SH-SY5Y (cell line): ENCODE measurements around the gene TUSC2.

ENCODE experiments used
- GATA2 ChIP-seq: IDR thresholded peaks from 2 replicates; pipeline ENCODE4 v1.6.1; 2011; ENCODE audit warnings: mild to moderate bottlenecking, low read depth, low read length
- GATA3 ChIP-seq: IDR thresholded peaks from 2 replicates; pipeline ENCODE4 v1.6.1; 2011; ENCODE audit warnings: low read depth, mild to moderate bottlenecking, low read length, moderate library complexity

TUSC2 gene

DNA sequence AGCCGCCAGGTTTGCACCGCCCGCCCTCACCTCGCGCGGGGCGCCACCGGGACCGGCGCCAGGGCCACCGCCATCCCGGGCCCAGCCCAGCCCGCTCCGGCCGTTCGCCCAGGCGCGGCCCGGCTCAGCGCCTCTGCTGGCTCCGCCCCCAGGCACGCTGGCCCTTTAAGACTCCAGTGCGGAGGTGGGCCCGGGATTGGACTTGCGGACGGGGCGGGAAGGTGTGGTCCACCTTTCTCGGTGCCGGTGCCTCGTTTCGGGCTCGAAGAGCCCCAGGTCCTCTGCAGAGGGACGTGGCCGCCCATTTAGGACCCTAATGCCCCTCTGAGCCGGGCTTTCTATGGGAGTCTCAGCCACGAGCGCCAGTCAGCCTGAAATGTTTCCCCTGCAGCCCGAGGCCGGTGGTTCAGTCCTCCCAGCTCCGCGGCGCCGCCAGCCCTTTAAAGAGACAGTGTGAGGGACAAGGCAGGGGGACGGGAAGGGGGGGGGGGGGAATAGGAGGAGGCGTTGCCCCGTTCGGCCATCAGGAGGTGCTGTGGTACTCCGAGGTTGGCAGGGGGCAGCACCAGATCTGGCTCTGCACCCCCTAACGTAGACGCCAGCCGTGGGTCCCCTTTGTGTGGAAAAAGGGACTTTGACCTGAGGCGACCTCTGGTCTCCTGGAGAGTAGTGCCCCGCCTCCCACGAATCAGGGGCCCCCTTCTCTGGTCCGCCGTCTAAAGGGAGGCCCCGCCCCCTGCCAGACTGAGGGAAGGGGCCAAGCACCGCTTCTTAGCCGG lies 6.5 kb downstream of the TUSC2 start:
- no peak for TF ChIP-seq GATA3
- peak; percentile 18; the same call in 1 of the 2 replicates for TF ChIP-seq GATA2

GRCh38 chr3:50320853-50321335 lies 7.1 kb downstream of the TUSC2 start:
- TF ChIP-seq GATA2 (no peak), GATA3 (no peak)

GRCh38 chr3:50319894-50320625 lies 8.0 kb downstream of the TUSC2 start:
- TF ChIP-seq GATA2: no peak
- TF ChIP-seq GATA3: no peak

DNA sequence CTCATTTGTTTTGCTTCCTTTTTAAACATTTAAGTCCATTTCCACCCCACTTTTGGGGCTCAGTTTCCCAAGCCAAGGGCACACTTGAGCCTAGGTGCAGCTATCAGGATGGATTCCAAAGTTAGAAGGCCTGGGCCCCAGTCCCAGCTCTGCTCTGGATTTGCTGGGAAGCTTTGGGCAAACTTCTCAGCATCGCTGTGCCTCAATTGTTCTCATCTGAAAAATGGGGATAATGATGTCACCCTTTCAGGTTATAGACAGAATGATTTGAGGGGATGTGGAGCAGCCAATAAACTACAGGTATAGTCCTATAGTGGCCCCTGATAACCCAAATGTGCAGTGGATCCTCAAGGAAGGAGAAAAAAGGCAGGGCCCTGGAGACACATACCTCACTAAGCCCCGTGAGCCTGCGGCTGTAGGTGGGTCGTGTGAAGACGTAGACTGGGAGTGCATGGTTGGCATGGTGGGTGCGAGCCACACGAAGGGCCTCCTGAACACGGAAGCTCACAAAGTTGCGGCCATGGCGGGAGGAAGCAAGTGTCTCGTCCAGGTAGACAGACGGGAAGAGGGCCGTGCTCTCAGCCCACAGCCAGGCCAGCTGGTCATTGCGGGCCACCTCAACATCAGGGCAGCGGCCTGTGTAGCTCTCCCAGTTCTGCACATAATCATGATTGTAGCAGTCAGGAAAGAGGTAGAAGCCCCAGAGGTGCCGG lies 8.7 kb downstream of the TUSC2 start:
- no peak for TF ChIP-seq GATA3
- no peak for TF ChIP-seq GATA2

DNA sequence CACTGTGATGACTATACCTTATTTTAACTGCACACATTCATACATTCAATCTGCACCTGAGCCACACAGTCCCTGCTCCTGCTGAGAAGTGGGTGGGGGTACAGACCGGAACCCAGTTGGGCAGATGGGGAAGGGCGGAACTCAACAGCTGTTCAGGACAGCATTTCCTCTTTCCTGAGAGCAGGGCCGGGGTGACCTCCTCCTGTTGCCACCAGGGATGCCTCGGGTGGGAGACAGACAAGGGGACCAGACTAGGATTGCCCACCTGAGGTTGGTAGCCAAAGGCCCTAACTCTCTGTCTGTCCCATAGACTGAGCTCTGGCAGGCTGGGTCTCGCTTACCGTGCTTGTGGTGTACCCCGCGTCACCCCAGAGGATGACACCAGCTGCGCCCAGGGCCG lies 9.4 kb downstream of the TUSC2 start:
- TF ChIP-seq GATA3 (no peak), GATA2 (no peak)

DNA sequence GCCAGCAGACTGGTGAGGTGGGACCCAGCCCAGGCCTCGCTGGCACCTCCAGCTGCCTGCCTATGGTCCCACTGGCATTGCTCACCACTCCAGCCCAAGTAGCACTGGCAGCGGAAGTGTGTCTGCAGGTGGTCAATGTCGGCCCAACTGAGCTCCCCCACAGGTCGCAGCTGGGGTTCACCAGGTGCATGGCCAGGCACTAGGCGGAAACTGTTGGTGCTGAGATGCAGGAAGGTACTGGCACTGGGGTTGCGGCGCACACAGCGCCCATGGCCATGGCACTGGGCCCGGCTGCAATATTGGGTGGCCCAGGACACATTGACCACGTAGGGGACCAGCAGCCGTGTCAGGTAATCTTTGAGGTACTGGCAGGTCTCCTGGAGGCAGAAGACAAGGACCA lies 9.9 kb downstream of the TUSC2 start:
- TF ChIP-seq GATA3: no peak
- no peak for TF ChIP-seq GATA2

- no peak for TF ChIP-seq GATA3
- TF ChIP-seq GATA2: no peak
Measured at GRCh38 chr3:50317300-50317699, 10.7 kb downstream of the TUSC2 start.

GRCh38 chr3:50316657-50317242 lies 11.3 kb downstream of the TUSC2 start:
- no peak for TF ChIP-seq GATA3
- TF ChIP-seq GATA2: no peak

DNA sequence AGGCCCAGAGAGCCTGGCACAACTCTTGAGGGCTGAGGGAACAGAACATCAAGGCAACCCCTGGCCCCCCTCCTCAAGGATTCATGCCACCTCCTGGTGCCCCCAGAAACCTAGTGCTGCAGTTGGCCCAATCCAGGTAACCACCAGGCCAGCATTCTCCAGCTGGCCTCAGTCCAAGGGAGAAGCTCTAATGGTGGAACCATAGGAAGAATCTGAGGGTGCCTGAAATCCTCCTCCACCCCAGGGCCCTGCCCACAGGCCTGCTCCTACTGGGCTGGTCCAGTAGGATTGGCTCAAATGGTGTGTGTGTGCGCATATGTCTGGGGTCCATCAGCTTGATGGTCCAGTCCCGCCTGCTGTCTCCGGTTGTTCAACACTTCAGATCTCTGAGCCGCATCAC lies 13.2 kb downstream of the TUSC2 start:
- TF ChIP-seq GATA2: no peak
- no peak for TF ChIP-seq GATA3

DNA sequence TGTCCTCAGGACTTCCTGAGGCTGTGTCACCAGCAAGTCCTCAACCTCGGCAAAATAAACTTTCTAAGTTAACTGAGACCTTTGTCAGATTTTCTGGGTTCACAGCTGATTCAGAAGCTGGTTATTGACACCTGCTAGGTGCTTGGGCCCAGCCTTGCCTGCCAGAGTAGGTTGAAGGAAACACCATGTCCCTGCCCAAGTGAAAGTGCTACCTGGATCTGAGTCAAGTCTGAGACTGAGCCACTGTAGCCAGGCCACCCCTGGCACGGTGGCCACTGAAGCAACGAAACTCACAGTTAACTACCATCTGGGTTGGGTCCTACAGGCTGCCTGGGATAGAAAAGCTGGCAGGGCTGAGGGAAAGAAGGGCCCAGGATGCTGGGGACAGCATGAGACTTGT lies 13.7 kb downstream of the TUSC2 start:
- TF ChIP-seq GATA2 (no peak), GATA3 (no peak)

DNA sequence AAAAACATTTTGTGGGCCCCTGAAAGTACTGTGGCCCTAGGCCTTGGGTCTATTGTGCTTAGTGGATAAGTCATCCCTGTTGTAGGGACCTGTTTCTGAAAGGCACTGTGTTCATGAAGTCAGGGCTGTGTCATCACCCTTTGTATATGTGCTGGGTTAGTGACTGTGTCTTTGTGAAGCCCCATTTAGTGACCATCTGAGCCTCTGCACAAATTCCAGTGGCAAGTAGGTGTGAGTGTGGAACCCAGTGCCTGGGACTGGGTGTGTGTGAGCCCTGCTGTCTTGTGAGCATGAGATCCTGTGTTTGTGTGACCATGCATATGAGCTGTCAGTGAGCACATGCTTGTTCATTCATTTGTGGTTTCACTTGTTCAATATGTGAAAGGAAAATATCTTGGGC lies 23.4 kb downstream of the TUSC2 start:
- no peak for TF ChIP-seq GATA3
- TF ChIP-seq GATA2: no peak

DNA sequence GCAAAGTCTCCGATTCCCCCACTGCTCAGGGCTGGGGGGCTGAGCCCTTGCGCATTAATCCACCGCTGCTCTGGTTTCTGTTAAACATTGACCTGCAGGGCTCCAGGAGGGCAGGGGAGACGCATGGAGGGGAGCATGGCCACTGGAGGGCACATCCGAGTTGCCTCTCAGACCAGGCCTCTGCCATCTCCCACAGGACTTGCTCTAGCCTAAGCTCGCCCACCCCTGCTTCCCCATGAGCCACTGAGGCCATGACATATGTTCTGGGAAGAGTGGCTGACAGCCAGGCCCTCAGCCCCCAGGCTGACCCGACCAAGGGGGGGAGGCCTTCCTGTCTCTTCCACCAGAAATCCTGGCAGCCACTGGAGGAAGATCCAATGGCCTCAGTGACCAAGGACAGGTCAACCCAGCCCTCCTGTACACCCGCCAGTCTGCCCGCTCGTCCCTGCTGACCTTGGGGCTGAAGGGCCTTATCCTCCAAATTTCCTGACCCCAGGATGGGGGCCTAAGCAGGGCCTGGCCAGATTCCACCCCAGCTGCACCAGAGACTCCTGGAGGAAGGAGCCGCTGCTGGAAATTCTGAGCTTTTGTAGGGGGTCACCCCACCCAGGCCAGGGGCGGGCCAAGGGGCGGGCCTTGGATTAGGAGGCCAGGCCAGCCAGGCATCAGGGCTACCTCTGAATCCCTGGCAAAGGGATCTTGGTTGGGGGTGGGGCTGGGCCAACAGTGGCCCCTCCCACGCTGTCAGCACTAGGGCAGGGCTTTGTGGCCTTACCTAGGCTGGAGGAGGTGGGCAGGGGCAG lies 24.8 kb downstream of the TUSC2 start, which contains the start of gene HYAL1:
Gene HYAL1, minus strand, starts transcription at position 562 of the 803 bp plus-strand sequence. CDS start 618 bp downstream, outside the sequence.
- TF ChIP-seq GATA3 (no peak), GATA2 (no peak)
